Osteocyte (in vitro differentiated cells): Measurements from ENCODE around the gene CYB5A. TPM values are rescaled to one million over a fixed set of nuclear protein-coding genes. Genes with fewer than 3 reads are reported as not detected.

Experiments
- DNase-seq: peaks from one replicate; pipeline ENCODE4 v3.0.0; 2021; ENCODE audit warnings: mixed read lengths; ENCODE audit not compliant: unreplicated experiment; ENCODE audit errors: extremely low spot score
- H3K27ac Mint-ChIP-seq: one replicate; pipeline ENCODE4 v1.8.0; 2021; ENCODE audit warnings: mild to moderate bottlenecking, mixed read lengths; ENCODE audit not compliant: unreplicated experiment
- H3K27me3 Mint-ChIP-seq: one replicate; pipeline ENCODE4 v1.8.0; 2021; ENCODE audit warnings: mixed read lengths; ENCODE audit not compliant: unreplicated experiment
- H3K36me3 Mint-ChIP-seq: one replicate; pipeline ENCODE4 v1.8.0; 2021; ENCODE audit warnings: mixed read lengths; ENCODE audit not compliant: unreplicated experiment
- H3K4me1 Mint-ChIP-seq: one replicate; pipeline ENCODE4 v1.8.0; 2021; ENCODE audit warnings: mixed read lengths; ENCODE audit not compliant: unreplicated experiment
- H3K4me3 Mint-ChIP-seq: one replicate; pipeline ENCODE4 v1.8.0; 2021; ENCODE audit warnings: mild to moderate bottlenecking, moderate library complexity, mixed read lengths; ENCODE audit not compliant: unreplicated experiment
- H3K9me3 Mint-ChIP-seq: one replicate; pipeline ENCODE4 v1.8.0; 2021; ENCODE audit warnings: mixed read lengths; ENCODE audit not compliant: unreplicated experiment
- CTCF ChIP-seq: fragments of 200-600 bp; sonication (generic); IDR thresholded peaks from 2 replicates; pipeline ENCODE4 v1.5.0; 2021; ENCODE audit warnings: antibody characterized with exemption, mild to moderate bottlenecking, moderate library complexity
- total RNA-seq: library from RNA; stranded (reverse); gene quantifications from 2 replicates; pipeline ENCODE4 v1.2.1, GENCODE V29; 2021

The CYB5A gene
- total RNA-seq, 1 donor from 2014 or later, result 28.2 TPM

DNA sequence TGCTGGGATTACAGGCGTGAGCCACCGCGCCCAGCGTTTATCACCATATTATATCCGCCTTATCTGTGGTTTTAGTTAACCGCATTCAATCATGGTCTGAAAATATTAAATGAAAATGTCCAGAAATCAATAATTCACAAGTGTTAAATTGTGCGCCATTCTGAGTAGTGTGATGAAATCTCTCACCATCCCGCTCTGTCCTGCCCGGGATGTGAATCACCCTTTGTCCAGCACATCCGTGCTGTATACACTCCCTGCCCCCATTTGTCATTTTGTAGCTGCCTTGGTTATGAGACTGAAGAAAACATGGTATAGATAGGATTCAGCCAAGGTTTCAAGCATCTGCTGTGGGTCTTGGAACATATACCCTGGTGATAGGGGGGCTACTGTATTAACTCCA is 72.7 kb downstream of the CYB5A start:
- DNase-seq, result no peak
- no peaks in the 10 kb centered on the region for H3K9me3 Mint-ChIP-seq
- H3K4me1 Mint-ChIP-seq, result no peaks in the 10 kb centered on the region
- no peaks in the 10 kb centered on the region for H3K36me3 Mint-ChIP-seq
- H3K27ac Mint-ChIP-seq, result no peak overlapping the region
- H3K4me3 Mint-ChIP-seq, result no peak overlapping the region
- peaks cover 3% of the 10 kb centered on the region for H3K27me3 Mint-ChIP-seq
- TF ChIP-seq CTCF, result no peak

DNA sequence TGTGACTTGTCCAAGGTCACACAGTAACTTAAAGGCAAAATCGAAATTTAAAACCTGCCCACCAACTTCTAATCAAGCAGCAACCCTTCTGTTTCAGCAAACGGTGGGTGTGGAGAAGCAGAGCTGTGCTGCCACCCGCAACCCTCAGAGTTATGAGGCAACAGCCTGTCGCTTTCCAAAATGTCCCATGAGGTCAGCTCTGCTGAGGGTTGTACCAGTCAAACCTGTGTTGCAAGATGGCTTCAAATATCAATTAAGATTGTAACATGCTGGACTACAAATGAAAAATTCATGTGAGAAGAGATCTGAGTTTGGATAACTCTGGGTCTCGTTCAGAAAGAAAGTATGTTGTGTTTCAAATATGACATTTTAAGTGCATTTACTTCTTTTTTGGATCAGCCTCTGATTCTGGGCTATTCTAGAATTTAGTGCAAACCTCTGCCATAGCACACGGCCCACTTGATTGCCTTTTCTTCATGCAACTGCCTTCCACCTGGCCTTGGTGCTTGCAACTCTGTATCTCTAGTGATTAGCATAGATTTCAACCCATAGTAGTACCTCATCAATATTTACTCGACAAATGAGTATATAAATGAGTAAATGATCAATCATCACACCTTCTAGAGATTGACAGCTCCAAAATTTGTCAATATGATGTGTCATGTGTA is 74.2 kb downstream of the CYB5A start:
- H3K27me3 Mint-ChIP-seq, result peaks cover 3% of the 10 kb centered on the region
- H3K36me3 Mint-ChIP-seq, result no peaks in the 10 kb centered on the region
- no peaks in the 10 kb centered on the region for H3K9me3 Mint-ChIP-seq
- H3K27ac Mint-ChIP-seq, result no peak overlapping the region
- H3K4me1 Mint-ChIP-seq, result no peaks in the 10 kb centered on the region
- DNase-seq, result no peak
- no peak overlapping the region for H3K4me3 Mint-ChIP-seq
- no peak for TF ChIP-seq CTCF

GRCh38 chr18:74216661-74217110 is 75.1 kb downstream of the CYB5A start:
- TF ChIP-seq CTCF, result no peak
- Mint-ChIP-seq H3K27ac (no peak overlapping the region), H3K36me3 (no peaks in the 10 kb centered on the region), H3K9me3 (no peaks in the 10 kb centered on the region), H3K27me3 (peaks cover 4% of the 10 kb centered on the region), H3K4me1 (no peaks in the 10 kb centered on the region), H3K4me3 (no peak overlapping the region)
- no peak for DNase-seq

DNA sequence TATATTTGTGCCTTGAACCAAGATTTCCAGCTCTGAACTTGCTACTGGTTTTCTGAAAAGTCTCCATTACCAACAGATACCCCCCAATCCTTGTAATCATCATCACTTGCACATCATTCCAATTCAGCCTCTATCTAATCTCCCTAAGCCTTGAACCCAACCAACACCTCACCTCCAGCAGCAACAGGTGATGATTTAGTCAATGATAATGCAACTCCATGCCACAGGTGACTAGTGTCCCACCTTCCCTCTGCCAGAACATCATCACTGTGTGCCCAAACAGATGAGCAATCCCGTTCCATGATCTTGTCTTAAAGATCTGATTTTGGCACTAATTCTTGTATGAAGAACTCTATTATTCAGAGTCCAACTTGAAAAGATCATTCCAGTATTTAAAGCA is 75.9 kb downstream of the CYB5A start:
- Mint-ChIP-seq H3K27ac (no peak overlapping the region), H3K27me3 (peaks cover 8% of the 10 kb centered on the region), H3K4me1 (no peaks in the 10 kb centered on the region), H3K9me3 (no peaks in the 10 kb centered on the region), H3K36me3 (no peaks in the 10 kb centered on the region), H3K4me3 (no peak overlapping the region)
- no peak for TF ChIP-seq CTCF
- DNase-seq, result no peak

DNA sequence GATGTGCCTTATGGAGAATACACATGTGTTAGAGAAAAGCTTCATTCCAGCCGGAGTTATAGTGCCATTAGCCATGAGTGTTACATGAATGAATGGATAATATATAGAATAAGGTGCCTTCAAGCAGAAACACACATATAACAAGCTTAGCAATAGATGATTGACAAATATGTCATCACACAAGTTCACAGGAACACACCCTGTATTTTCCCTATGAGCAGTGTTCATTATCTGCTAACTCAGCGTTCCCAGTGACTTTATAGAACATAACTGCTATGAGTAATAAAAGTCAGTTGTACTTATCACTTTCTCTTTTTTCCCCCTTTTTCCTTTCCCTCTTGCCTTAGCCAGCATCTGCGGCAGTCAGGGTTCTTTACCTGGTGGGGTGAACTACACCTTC is 78.3 kb downstream of the CYB5A start:
- Mint-ChIP-seq H3K27me3 (peaks cover 8% of the 10 kb centered on the region), H3K4me3 (no peak overlapping the region), H3K27ac (no peak overlapping the region), H3K4me1 (no peaks in the 10 kb centered on the region), H3K9me3 (no peaks in the 10 kb centered on the region), H3K36me3 (no peaks in the 10 kb centered on the region)
- no peak for TF ChIP-seq CTCF
- no peak for DNase-seq
